Measurements from ENCODE around the gene ZNF594. TPM values are rescaled to one million over a fixed set of nuclear protein-coding genes. Genes with fewer than 3 reads are reported as not detected.
"Not testable (repeated sequence)": the region's sequence is repeated elsewhere in the genome, so short reads cannot be mapped to it uniquely, and the experiment has no call there.

ZNF594 gene
- total and polyA plus RNA-seq, 2 of the 8 experiments (the other 6 are each of a cell fraction or from before 2014, with no cell fraction given), result 3.6 to 14.3 TPM

DNA sequence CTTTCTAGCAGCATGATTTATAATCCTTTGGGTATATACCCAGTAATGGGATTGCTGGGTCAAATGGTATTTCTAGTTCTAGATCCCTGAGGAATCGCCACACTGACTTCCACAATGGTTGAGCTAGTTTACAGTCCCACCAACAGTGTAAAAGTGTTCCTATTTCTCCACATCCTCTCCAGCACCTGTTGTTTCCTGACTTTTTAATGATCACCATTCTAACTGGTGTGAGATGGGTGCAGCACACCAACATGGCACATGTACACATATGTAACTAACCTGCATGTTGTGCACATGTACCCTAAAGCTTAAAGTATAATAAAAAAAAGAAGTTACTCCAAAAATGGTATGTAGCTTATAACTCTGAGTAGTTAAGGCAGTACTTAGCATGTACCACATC is 31.0 kb downstream of the ZNF594 start:
- not testable (repeated sequence) for H4K91ac ChIP-seq (replicated peaks; ENCODE audit: insufficient read length, low read length)

DNA sequence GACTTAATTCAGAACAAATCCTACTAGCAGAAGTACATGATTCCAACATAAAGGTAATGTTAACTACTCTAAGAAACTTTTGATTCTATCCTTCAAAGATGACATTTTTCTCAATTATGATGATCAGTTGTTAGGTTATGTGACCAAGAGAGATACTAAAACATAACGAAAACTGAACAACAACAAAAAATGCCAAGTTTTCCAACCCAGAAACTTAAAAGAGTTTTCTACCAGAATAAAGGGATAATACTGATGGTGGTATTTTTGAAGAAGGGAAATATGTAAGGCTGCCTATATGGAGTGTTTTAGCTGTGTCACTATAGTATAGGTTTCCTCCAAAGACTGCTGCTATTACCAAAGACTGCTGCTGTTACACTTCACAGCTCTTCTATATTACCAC is 45.5 kb downstream of the ZNF594 start:
- H3K4me1 ChIP-seq (replicated peaks in 1 of 4; ENCODE audit: control insufficient read depth in 3 of 4, insufficient read depth in 4 of 4, low read length in 3 of 4); H2BK20ac ChIP-seq (ENCODE audit: low read length); H3K4ac ChIP-seq (replicated peaks; ENCODE audit: insufficient read length, low read depth, low read length); H3K79me1 ChIP-seq (ENCODE audit: low read depth, low read length); CTCF ChIA-PET (ENCODE audit: partially characterized antibody); H3K14ac ChIP-seq (ENCODE audit: insufficient read length); H3K18ac ChIP-seq (ENCODE audit: extremely low read depth, low read length); H4K91ac ChIP-seq (replicated peaks; ENCODE audit: insufficient read length, low read length); H3K23ac ChIP-seq (ENCODE audit: insufficient read length); POLR2A ChIA-PET (ENCODE audit: partially characterized antibody); DNase-seq (ENCODE audit: low read depth in 1 of 2, low spot score in 2 of 2); H2BK12ac ChIP-seq (ENCODE audit: low read depth, low read length); H2BK15ac ChIP-seq (ENCODE audit: low read length); H3K23me2 ChIP-seq (ENCODE audit: low read depth, low read length); H3K36me3 ChIP-seq (ENCODE audit: control insufficient read depth in 2 of 4, insufficient read depth in 4 of 4, low read length in 3 of 4); H4K8ac ChIP-seq (ENCODE audit: extremely low read depth, insufficient read depth, low read length); H3K4me3 ChIP-seq (ENCODE audit: extremely low read depth in 1 of 4, insufficient read depth in 2 of 4, low read depth in 3 of 4, low read length in 4 of 4); H2BK5ac ChIP-seq (ENCODE audit: low read depth, low read length); H4K20me1 ChIP-seq (replicated peaks in 1 of 2; ENCODE audit: control insufficient read depth in 1 of 2, insufficient read depth in 2 of 2, low read length in 2 of 2); H3K79me2 ChIP-seq (ENCODE audit: control insufficient read depth in 1 of 2, insufficient read depth in 2 of 2, low read length in 2 of 2); H2AK5ac ChIP-seq (ENCODE audit: low read depth, low read length); FAIRE-seq; H4K5ac ChIP-seq (ENCODE audit: insufficient read length, low read depth, low read length); H2AFZ ChIP-seq (ENCODE audit: low read length); H3K9me3 ChIP-seq (ENCODE audit: insufficient read depth in 2 of 2, low read depth in 1 of 2, low read length in 1 of 2); H3K9ac ChIP-seq (replicated peaks in 1 of 4; ENCODE audit: extremely low read depth in 1 of 4, low read depth in 3 of 4, low read length in 3 of 4); H3K4me2 ChIP-seq (ENCODE audit: insufficient read depth in 1 of 2, low read depth in 2 of 2, low read length in 2 of 2); H3K27ac ChIP-seq (ENCODE audit: low read depth, low read length); H2BK120ac ChIP-seq (replicated peaks; ENCODE audit: low read depth, low read length); H3K56ac ChIP-seq (replicated peaks; ENCODE audit: insufficient read length, low read depth, low read length); H3K27me3 ChIP-seq (replicated peaks in 1 of 4; ENCODE audit: control insufficient read depth in 3 of 4, extremely low read depth in 1 of 4, insufficient read depth in 3 of 4, low read length in 3 of 4): not testable (repeated sequence)
- 68% methylated on average over 1 of the region's 1 CpG; no CpG with 5 or more reads in 1 of the 2 experiments for WGBS, 2 experiments (ENCODE audit: extremely low coverage in 1 of 2, insufficient coverage in 1 of 2, insufficient read length in 1 of 2, insufficient replicate concordance in 2 of 2, low coverage in 1 of 2, low lambda C conversion rate in 2 of 2, missing lambda C conversion rate in 1 of 2)

More for the DNA sequence above, 31.0 kb downstream of the ZNF594 start:
- H3K9ac ChIP-seq (replicated peaks in 1 of 4; ENCODE audit: extremely low read depth in 1 of 4, low read depth in 3 of 4, low read length in 3 of 4); H3K27ac ChIP-seq (ENCODE audit: low read depth, low read length); H4K20me1 ChIP-seq (replicated peaks in 1 of 2; ENCODE audit: control insufficient read depth in 1 of 2, insufficient read depth in 2 of 2, low read length in 2 of 2); H4K8ac ChIP-seq (ENCODE audit: extremely low read depth, insufficient read depth, low read length); H2BK5ac ChIP-seq (ENCODE audit: low read depth, low read length); H2BK12ac ChIP-seq (ENCODE audit: low read depth, low read length); H2AFZ ChIP-seq (ENCODE audit: low read length); H2BK20ac ChIP-seq (ENCODE audit: low read length); POLR2A ChIA-PET (ENCODE audit: partially characterized antibody); H3K56ac ChIP-seq (replicated peaks; ENCODE audit: insufficient read length, low read depth, low read length); H3K23ac ChIP-seq (ENCODE audit: insufficient read length); DNase-seq (ENCODE audit: low read depth in 1 of 2, low spot score in 2 of 2); H3K4me1 ChIP-seq (replicated peaks in 1 of 4; ENCODE audit: control insufficient read depth in 3 of 4, insufficient read depth in 4 of 4, low read length in 3 of 4); H3K79me2 ChIP-seq (ENCODE audit: control insufficient read depth in 1 of 2, insufficient read depth in 2 of 2, low read length in 2 of 2); H3K4ac ChIP-seq (replicated peaks; ENCODE audit: insufficient read length, low read depth, low read length); FAIRE-seq; H4K5ac ChIP-seq (ENCODE audit: insufficient read length, low read depth, low read length); H3K14ac ChIP-seq (ENCODE audit: insufficient read length); H3K79me1 ChIP-seq (ENCODE audit: low read depth, low read length); H3K4me3 ChIP-seq (ENCODE audit: extremely low read depth in 1 of 4, insufficient read depth in 2 of 4, low read depth in 3 of 4, low read length in 4 of 4); H3K27me3 ChIP-seq (replicated peaks in 1 of 4; ENCODE audit: control insufficient read depth in 3 of 4, extremely low read depth in 1 of 4, insufficient read depth in 3 of 4, low read length in 3 of 4); H3K9me3 ChIP-seq (ENCODE audit: insufficient read depth in 2 of 2, low read depth in 1 of 2, low read length in 1 of 2); H2AK5ac ChIP-seq (ENCODE audit: low read depth, low read length); H3K18ac ChIP-seq (ENCODE audit: extremely low read depth, low read length); H3K36me3 ChIP-seq (ENCODE audit: control insufficient read depth in 2 of 4, insufficient read depth in 4 of 4, low read length in 3 of 4); H3K23me2 ChIP-seq (ENCODE audit: low read depth, low read length); H2BK15ac ChIP-seq (ENCODE audit: low read length); H2BK120ac ChIP-seq (replicated peaks; ENCODE audit: low read depth, low read length); H3K4me2 ChIP-seq (ENCODE audit: insufficient read depth in 1 of 2, low read depth in 2 of 2, low read length in 2 of 2): not testable (repeated sequence)
- CTCF ChIA-PET (ENCODE audit: partially characterized antibody), result interaction anchor here (0.8 to 1.2 kb wide), 2 partner anchors 25 to 30 kb away, joined by 3 read pairs; no protein-coding TSS in a partner anchor
- 78% methylated on average over 1 of the region's 1 CpG; no CpG with 5 or more reads in 1 of the 2 experiments for WGBS, 2 experiments (ENCODE audit: extremely low coverage in 1 of 2, insufficient coverage in 1 of 2, insufficient read length in 1 of 2, insufficient replicate concordance in 2 of 2, low coverage in 1 of 2, low lambda C conversion rate in 2 of 2, missing lambda C conversion rate in 1 of 2)

Data from H1 (cell line).